Measurements from ENCODE around the gene TOX4. TPM values are rescaled to one million over a fixed set of nuclear protein-coding genes. Genes with fewer than 3 reads are reported as not detected.
A peak's percentile ranks its signal among the peaks of the same experiment; 100 is the strongest.

Gene TOX4
- total and polyA plus RNA-seq, 9 donors: 21.8 to 75.3 (median 64.4) TPM

GRCh38 chr14:21526672-21527317 is 49.8 kb downstream of the TOX4 start:
- no peak for DNase-seq
- Histone ChIP-seq H3K4me1 (ENCODE audit: insufficient read depth) (peaks cover 4% of the 10 kb centered on the region), H3K27ac (peak overlapping the region in 1 of 2 donors; percentile 71), H3K4me3 (peak overlapping the region; percentile 58), H3K27me3 (no peaks in the 10 kb centered on the region), H3K36me3 (no peaks in the 10 kb centered on the region), H3K9me3 (no peaks in the 10 kb centered on the region)
- TF ChIP-seq EP300 (IDR thresholded peaks at IDR 0.05) (no peak), POLR2A (IDR thresholded peaks at IDR 0.05) (no peak), CTCF (IDR thresholded peaks at IDR 0.05) (no peak)
- intact Hi-C loops (cut with DNase I): no loop called here
- 12 to 19% (median 13%) methylated on average over 13 of the region's 13 CpGs for WGBS, 3 donors

GRCh38 chr14:21527318-21527679 is 50.3 kb downstream of the TOX4 start:
- Histone ChIP-seq H3K27ac (no peak overlapping the region), H3K4me3 (no peak overlapping the region), H3K36me3 (no peaks in the 10 kb centered on the region), H3K4me1 (ENCODE audit: insufficient read depth) (peaks cover 4% of the 10 kb centered on the region), H3K27me3 (no peaks in the 10 kb centered on the region), H3K9me3 (no peaks in the 10 kb centered on the region)
- 43 to 58% (median 45%) methylated on average over 1 of the region's 1 CpG for WGBS, 3 donors
- DNase-seq: no peak
- TF ChIP-seq POLR2A (IDR thresholded peaks at IDR 0.05): no peak
- no peak for TF ChIP-seq EP300 (IDR thresholded peaks at IDR 0.05)
- intact Hi-C loops (cut with DNase I): no loop called here

- Histone ChIP-seq H3K27me3 (no peaks in the 10 kb centered on the region), H3K27ac (no peak overlapping the region), H3K4me1 (ENCODE audit: insufficient read depth) (peaks cover 4% of the 10 kb centered on the region), H3K36me3 (no peaks in the 10 kb centered on the region), H3K9me3 (no peaks in the 10 kb centered on the region), H3K4me3 (no peak overlapping the region)
- intact Hi-C loops (cut with DNase I): no loop called here
- no peak for DNase-seq
- TF ChIP-seq CTCF (IDR thresholded peaks at IDR 0.05) (no peak), POLR2A (IDR thresholded peaks at IDR 0.05) (no peak)
- 72% methylated on average over 4 of the region's 4 CpGs for WGBS, 3 donors
Measured at GRCh38 chr14:21528381-21529348, 51.7 kb downstream of the TOX4 start.

GRCh38 chr14:21529515-21529914 is 52.5 kb downstream of the TOX4 start:
- intact Hi-C loops (cut with DNase I): no loop called here
- Histone ChIP-seq H3K27me3 (no peaks in the 10 kb centered on the region), H3K4me3 (no peak overlapping the region), H3K27ac (no peak overlapping the region), H3K36me3 (no peaks in the 10 kb centered on the region), H3K9me3 (no peaks in the 10 kb centered on the region), H3K4me1 (ENCODE audit: insufficient read depth) (peaks cover 4% of the 10 kb centered on the region)
- TF ChIP-seq POLR2A (IDR thresholded peaks at IDR 0.05): no peak
- TF ChIP-seq CTCF (IDR thresholded peaks at IDR 0.05): no peak
- no peak for TF ChIP-seq EP300 (IDR thresholded peaks at IDR 0.05)
- WGBS, 3 donors: 94 to 100% (median 98%) methylated on average over 1 of the region's 1 CpG
- no peak for DNase-seq

- TF ChIP-seq CTCF (IDR thresholded peaks at IDR 0.05): no peak
- TF ChIP-seq POLR2A (IDR thresholded peaks at IDR 0.05): no peak
- TF ChIP-seq EP300 (IDR thresholded peaks at IDR 0.05): no peak
- intact Hi-C loops (cut with DNase I): no loop called here
- H3K4me3 ChIP-seq: no peak overlapping the region
- no peaks in the 10 kb centered on the region for H3K9me3 ChIP-seq
- H3K27ac ChIP-seq: no peak overlapping the region
- no peaks in the 10 kb centered on the region for H3K36me3 ChIP-seq
- no peak for DNase-seq
- H3K4me1 ChIP-seq (ENCODE audit: insufficient read depth): peaks cover 2% of the 10 kb centered on the region
- no peaks in the 10 kb centered on the region for H3K27me3 ChIP-seq
Measured at GRCh38 chr14:21533294-21533693, 56.3 kb downstream of the TOX4 start.

Measured in ovary (tissue), 9 donors.